ENCODE measurements around the gene LDLRAD4.

- TF ChIP-seq CTCF (IDR thresholded peaks at IDR 0.05) (no peak), POLR2A (IDR thresholded peaks at IDR 0.05) (no peak)
These were observed 267.0 kb downstream of the LDLRAD4 start for GRCh38 chr18:13485604-13486003.

All from lower leg skin (tissue), 3 donors.